HG03175 (cell line): Measurements from ENCODE around the gene TPT1.
"Not testable (repeated sequence)": the region's sequence is repeated elsewhere in the genome, so short reads cannot be mapped to it uniquely, and the experiment has no call there.

Source experiments
- ATAC-seq: cut with Tn5 transposase; IDR thresholded peaks from one replicate; pipeline ENCODE4 v1.9.1; 2021; ENCODE audit warnings: mild to moderate bottlenecking, moderate library complexity; ENCODE audit not compliant: unreplicated experiment

Gene TPT1

GRCh38 chr13:45341034-45341798, at the start of gene TPT1:
Gene TPT1 (minus strand): TSS chr13:45341183. CDS start chr13:45341069, 114 bp downstream.
- ATAC-seq, result peak; percentile 84

GRCh38 chr13:45390348-45390747, 49.4 kb upstream of the TPT1 start:
- not testable (repeated sequence) for ATAC-seq

GRCh38 chr13:45388664-45389063, 47.7 kb upstream of the TPT1 start:
- ATAC-seq, result no peak

GRCh38 chr13:45386892-45387575, 46.1 kb upstream of the TPT1 start:
- ATAC-seq, result not testable (repeated sequence)

- no peak for ATAC-seq
These were observed 45.0 kb upstream of the TPT1 start for GRCh38 chr13:45385907-45386553.

- no peak for ATAC-seq
These were observed 44.3 kb upstream of the TPT1 start for GRCh38 chr13:45385320-45385719.

GRCh38 chr13:45384474-45385174, 43.6 kb upstream of the TPT1 start:
- no peak for ATAC-seq

- ATAC-seq, result not testable (repeated sequence)
These were observed 41.8 kb upstream of the TPT1 start for GRCh38 chr13:45382739-45383138.

- ATAC-seq, result no peak
These were observed 40.2 kb upstream of the TPT1 start for GRCh38 chr13:45381196-45381595.

GRCh38 chr13:45380708-45381107, 39.7 kb upstream of the TPT1 start:
- not testable (repeated sequence) for ATAC-seq

GRCh38 chr13:45379516-45379915, 38.5 kb upstream of the TPT1 start:
- not testable (repeated sequence) for ATAC-seq

- not testable (repeated sequence) for ATAC-seq
These were observed 37.8 kb upstream of the TPT1 start for GRCh38 chr13:45378786-45379185.

- not testable (repeated sequence) for ATAC-seq
These were observed 36.3 kb upstream of the TPT1 start for GRCh38 chr13:45377314-45377713.

GRCh38 chr13:45376651-45377050, 35.7 kb upstream of the TPT1 start:
- not testable (repeated sequence) for ATAC-seq

- ATAC-seq, result no peak
These were observed 33.9 kb upstream of the TPT1 start for GRCh38 chr13:45374917-45375316.

- no peak for ATAC-seq
These were observed 32.2 kb upstream of the TPT1 start for GRCh38 chr13:45373162-45373547.

- ATAC-seq, result no peak
These were observed 31.5 kb upstream of the TPT1 start for GRCh38 chr13:45372189-45373161.

GRCh38 chr13:45370922-45371406, 30.0 kb upstream of the TPT1 start:
- ATAC-seq, result no peak

- no peak for ATAC-seq
These were observed 28.1 kb upstream of the TPT1 start for GRCh38 chr13:45369116-45369515.

GRCh38 chr13:45368571-45368970, 27.6 kb upstream of the TPT1 start:
- no peak for ATAC-seq
